ENCODE data around the gene MTG1.

Gene MTG1

GRCh38 chr10:133471300-133472109 is 77.5 kb downstream of the MTG1 start:
- DNase-seq, result no peak

Data from HCEC 1CT (cell line).